Measurements from ENCODE around the gene C2CD3.
A peak's percentile ranks its signal among the peaks of the same experiment; 100 is the strongest.

Gene C2CD3

DNA sequence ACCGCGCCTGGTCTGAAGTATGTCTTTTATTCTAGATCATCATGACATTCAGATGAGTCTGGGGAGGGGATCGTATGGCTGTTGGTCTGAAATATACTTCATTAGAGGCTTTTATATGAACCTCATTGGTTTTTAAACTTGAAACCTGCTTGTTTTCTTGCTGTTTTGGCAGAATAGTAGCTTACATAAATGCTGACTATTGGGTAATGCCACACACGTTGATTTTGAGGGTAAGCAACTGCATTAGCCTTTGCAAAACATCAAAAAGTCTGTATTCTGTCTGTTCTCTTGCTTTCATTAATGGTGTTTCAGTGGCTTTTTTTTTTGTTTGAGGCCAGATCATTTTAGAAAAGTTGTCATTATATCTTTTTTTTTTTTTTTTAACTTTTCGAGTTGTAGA lies 14.5 kb upstream of the C2CD3 start:
- no peak overlapping the region for H3K27ac ChIP-seq
- no peak for DNase-seq
- H3K36me3 ChIP-seq (replicated peaks) = no peaks in the 10 kb centered on the region
- TF ChIP-seq, protein P1, sequence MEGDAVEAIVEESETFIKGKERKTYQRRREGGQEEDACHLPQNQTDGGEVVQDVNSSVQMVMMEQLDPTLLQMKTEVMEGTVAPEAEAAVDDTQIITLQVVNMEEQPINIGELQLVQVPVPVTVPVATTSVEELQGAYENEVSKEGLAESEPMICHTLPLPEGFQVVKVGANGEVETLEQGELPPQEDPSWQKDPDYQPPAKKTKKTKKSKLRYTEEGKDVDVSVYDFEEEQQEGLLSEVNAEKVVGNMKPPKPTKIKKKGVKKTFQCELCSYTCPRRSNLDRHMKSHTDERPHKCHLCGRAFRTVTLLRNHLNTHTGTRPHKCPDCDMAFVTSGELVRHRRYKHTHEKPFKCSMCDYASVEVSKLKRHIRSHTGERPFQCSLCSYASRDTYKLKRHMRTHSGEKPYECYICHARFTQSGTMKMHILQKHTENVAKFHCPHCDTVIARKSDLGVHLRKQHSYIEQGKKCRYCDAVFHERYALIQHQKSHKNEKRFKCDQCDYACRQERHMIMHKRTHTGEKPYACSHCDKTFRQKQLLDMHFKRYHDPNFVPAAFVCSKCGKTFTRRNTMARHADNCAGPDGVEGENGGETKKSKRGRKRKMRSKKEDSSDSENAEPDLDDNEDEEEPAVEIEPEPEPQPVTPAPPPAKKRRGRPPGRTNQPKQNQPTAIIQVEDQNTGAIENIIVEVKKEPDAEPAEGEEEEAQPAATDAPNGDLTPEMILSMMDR (IDR thresholded peaks at IDR 0.05; ENCODE audit: low read depth, low read length, missing control alignments) = no peak
- H3K4me3 ChIP-seq (ENCODE audit: low read depth, low read length) = no peak overlapping the region
- in situ Hi-C loops (cut with HindIII; ENCODE audit: low pct_ligation_motif_present, low sequenced_read_pairs) = no loop called here
- no peaks in the 10 kb centered on the region for H3K27me3 ChIP-seq (replicated peaks)

DNA sequence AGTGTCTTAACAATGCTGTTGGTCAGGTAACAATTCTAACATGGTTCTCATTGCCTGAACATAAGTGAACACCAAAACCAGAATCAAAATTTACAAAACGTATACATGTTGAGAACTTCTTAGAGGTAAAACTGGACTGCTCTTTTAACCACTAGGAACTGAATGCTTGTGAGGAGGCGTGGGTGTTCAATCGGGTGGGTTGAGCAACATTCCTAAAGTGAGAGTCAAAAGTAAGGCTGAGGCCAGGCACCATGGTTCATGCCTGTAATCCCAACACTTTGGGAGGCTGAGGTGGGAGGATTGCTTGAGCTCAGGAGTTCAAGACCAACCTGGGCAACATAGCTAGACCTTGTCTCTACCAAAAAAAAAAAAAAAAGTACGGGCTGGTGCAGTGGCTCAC lies 11.8 kb upstream of the C2CD3 start:
- no peak for DNase-seq
- no peak overlapping the region for H3K4me3 ChIP-seq (ENCODE audit: low read depth, low read length)
- H3K36me3 ChIP-seq (replicated peaks) = no peaks in the 10 kb centered on the region
- no peaks in the 10 kb centered on the region for H3K27me3 ChIP-seq (replicated peaks)
- in situ Hi-C loops (cut with HindIII; ENCODE audit: low pct_ligation_motif_present, low sequenced_read_pairs) = no loop called here
- no peak overlapping the region for H3K27ac ChIP-seq
- TF ChIP-seq, protein P1 (IDR thresholded peaks at IDR 0.05; ENCODE audit: low read depth, low read length, missing control alignments) = no peak

DNA sequence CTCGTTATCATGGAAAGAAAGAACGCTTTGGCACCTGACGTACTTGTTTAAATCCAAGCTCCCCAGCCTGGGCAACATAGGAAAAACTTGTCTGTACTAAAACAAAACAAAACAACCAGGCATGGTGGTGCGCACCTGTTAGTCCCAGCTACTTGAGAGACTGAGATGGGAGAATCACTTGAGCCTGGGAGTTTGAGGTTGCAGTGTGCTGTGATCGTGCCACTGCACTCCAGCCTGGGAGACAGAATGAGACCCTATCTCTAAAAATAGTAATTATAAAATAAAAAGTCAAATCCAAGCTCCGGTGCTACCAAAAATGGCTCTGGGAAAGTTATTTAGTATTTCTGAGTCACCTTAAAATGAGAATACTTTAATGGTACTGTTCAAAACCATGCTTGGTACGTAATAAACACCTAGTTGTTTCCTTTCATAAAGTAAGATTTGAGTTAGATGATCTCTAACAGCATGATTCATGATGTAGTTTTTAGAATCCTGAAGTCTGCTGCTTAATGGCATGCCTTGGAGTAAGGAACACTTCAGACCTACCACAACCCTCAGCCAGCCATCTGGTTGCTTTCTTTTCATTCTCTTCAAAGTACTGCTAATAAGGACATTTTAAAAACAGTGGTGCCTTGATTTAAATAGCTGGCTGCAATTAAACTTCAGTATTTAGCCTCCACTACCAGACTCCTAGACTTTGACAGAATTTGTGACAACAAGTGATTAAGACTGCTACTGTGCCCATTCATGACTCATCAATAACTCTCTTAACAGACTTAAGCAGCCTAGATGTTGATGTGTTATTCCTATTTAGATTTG lies 8.6 kb upstream of the C2CD3 start:
- Histone ChIP-seq H3K36me3 (replicated peaks) (no peaks in the 10 kb centered on the region), H3K27me3 (replicated peaks) (no peaks in the 10 kb centered on the region), H3K4me3 (ENCODE audit: low read depth, low read length) (no peak overlapping the region), H3K27ac (no peak overlapping the region)
- DNase-seq = no peak
- in situ Hi-C loops (cut with HindIII; ENCODE audit: low pct_ligation_motif_present, low sequenced_read_pairs) = no loop called here
- TF ChIP-seq, protein P1 (IDR thresholded peaks at IDR 0.05; ENCODE audit: low read depth, low read length, missing control alignments) = no peak

DNA sequence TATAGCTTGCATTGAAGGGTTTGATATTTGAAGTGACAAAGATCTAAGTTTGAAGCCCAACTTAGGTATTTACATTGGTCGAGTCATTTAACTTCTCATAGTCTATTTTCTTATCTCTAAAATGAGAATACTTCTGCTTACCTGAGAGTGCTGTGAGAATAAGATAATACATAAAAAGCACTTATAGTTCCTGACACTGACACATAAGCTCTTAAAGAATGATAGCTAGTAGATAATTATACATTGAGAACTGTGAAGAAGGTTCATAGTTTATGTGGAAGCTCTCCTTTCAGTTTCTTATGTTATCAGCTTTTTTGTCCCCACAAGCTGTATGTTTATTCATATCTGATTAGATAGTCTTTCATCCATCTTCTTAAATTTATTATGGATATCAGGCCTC lies 5.1 kb upstream of the C2CD3 start:
- Histone ChIP-seq H3K27ac (no peak overlapping the region), H3K36me3 (replicated peaks) (no peaks in the 10 kb centered on the region), H3K4me3 (ENCODE audit: low read depth, low read length) (no peak overlapping the region), H3K27me3 (replicated peaks) (no peaks in the 10 kb centered on the region)
- TF ChIP-seq, protein P1 (IDR thresholded peaks at IDR 0.05; ENCODE audit: low read depth, low read length, missing control alignments) = no peak
- no peak for DNase-seq
- in situ Hi-C loops (cut with HindIII; ENCODE audit: low pct_ligation_motif_present, low sequenced_read_pairs) = no loop called here

DNA sequence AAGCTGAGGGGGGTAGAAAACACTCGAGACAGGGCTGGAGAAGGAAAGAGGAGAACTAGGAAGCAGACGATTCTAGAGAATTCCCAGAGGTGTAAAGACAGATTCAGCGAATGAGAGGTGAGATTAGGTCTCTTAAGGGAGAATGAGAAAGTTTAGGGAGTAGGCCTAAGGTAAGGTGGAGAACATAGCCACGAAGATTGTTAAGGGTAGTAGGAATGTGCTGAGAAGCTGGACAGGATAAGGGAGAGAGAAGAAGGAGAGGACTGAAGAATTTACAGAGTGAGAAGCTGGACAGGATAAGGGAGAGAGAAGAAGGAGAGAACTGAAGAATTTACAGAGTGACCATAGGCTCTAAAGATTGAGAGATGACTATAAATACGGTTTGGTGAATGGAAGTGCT lies 1.2 kb upstream of the C2CD3 start:
- DNase-seq = no peak
- Histone ChIP-seq H3K27me3 (replicated peaks) (no peaks in the 10 kb centered on the region), H3K27ac (peak overlapping the region; percentile 58), H3K36me3 (replicated peaks) (peaks cover 7% of the 10 kb centered on the region), H3K4me3 (ENCODE audit: low read depth, low read length) (peak overlapping the region; percentile 89)
- TF ChIP-seq, protein P1 (IDR thresholded peaks at IDR 0.05; ENCODE audit: low read depth, low read length, missing control alignments) = no peak
- in situ Hi-C loops (cut with HindIII; ENCODE audit: low pct_ligation_motif_present, low sequenced_read_pairs) = no loop called here

DNA sequence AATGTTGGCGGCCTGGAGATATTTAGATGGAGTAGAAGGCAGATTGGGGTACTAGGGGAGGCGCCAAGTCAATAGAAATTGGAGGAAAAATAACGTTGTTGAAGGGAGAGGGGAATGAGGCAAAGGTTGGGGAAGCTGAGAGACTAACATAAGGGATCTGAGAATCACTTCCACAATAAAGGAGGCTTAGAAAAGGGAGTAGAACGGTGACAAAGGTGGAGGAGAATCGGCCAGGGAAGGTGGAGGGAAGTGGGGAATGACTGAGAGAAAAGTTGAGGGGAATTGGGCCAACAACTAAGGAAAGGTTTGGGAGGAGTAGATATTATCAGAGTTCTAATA lies 797 bp upstream of the C2CD3 start:
- no peak for DNase-seq
- Histone ChIP-seq H3K4me3 (ENCODE audit: low read depth, low read length) (peak overlapping the region; percentile 89), H3K36me3 (replicated peaks) (peaks cover 9% of the 10 kb centered on the region), H3K27ac (peak overlapping the region; percentile 58), H3K27me3 (replicated peaks) (no peaks in the 10 kb centered on the region)
- TF ChIP-seq, protein P1 (IDR thresholded peaks at IDR 0.05; ENCODE audit: low read depth, low read length, missing control alignments) = no peak
- in situ Hi-C loops (cut with HindIII; ENCODE audit: low pct_ligation_motif_present, low sequenced_read_pairs) = no loop called here
